HG03066 (cell line): ENCODE data around the gene KRTAP5-1.

Source experiments
- ATAC-seq: cut with Tn5 transposase; IDR thresholded peaks from one replicate; pipeline ENCODE4 v1.9.1; 2021; ENCODE audit warnings: low read depth; ENCODE audit not compliant: unreplicated experiment

The KRTAP5-1 gene

DNA sequence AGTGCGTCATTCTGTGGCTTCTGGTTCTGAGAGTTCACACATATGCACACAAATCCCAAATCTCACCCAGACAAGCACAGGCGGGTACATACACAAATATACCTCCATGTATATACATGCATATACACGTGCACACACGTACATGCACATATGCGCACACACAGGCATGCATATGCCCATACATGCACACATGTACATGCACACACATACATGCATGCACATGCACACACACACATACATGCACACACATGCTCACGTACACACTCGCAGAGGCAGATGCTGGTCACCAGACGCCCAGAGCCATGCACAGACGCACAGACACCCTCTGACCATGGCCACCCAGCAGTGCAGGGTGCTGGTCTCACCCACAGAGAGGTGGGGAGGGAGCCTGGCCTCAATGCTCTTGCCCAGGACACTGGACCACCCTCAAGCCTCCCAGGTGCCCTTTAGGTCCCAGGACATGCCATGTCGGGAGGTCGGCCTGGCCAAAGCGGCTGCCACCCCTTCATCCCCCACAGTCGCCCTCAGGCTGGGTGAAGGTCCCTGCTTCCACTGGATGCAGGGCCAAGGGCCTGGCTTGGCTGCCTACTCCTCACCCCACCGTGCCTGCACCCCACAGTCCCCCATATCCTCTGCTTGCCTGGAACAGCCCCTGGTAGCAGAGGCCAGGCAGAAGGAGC, 22.5 kb downstream of the KRTAP5-1 start:
- no peak for ATAC-seq

DNA sequence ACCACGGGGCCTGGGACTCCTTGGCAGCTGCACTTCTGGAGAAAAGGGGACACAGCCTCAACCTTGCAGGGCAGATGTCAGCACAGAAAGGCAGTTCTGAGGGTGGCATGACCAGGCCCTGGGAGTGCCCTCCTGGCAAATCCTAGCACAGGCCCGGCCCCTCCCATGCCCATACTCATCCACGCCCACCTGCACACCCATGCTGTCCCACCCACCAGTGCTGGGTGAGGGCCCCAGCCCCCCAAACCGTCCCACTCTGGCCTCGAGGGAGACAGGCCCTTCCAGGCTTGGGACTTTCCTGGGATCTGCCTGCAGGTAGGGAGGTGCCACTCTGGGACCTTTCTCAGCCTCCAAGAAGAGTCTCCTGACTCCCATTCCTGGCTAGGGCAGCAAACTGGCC, 23.1 kb downstream of the KRTAP5-1 start:
- ATAC-seq = no peak

DNA sequence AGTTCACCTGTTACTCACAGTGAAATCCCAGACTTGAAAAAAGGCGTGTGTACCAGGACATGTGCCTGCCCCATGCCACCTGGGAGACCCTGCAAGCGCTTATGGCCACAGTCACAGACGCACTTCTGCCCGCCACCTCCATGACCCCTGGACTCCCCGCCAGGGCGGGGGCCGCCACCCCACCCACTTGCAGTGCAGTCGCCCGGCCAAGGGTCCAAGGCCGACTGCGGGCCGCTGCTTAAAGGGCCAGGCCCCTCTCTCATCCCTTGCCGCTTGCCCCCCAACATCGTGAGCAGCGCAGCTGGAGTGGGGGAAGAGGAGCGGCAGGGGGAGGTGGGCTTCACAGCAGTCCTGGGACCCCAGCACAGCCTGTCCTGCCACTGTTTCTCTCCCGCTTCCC, 23.8 kb downstream of the KRTAP5-1 start:
- ATAC-seq = no peak

DNA sequence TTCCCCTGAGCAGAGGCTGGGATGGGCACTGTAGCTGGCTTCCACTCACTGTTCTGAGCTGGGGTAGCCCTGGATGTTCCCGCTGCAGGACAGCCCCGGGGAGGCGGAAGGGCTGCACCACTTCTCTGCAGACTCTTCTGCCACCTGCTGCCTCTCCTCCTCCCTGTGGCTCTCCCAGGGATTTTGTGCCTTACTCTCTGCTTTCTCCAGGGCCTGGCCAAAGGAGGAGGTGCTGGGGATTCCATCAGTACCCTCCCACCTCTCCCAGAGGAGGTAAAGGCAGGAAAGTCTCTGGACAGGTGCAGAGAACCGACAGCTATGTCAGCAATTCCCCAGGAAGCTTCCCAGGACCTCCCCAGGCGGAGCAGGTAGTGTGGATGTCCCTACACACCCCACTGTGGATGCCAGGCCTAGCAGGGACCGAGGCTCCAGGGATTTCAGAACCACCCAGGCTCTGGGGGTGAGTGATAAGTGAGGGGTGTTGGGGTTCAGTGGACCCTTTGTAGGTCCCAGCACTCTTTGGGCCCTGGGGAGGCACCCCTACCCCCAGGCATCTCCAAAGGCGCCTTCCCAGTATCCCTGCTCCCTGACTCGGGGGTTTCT, 24.3 kb downstream of the KRTAP5-1 start:
- ATAC-seq = no peak

GRCh38 chr11:1560002-1560648, 25.0 kb downstream of the KRTAP5-1 start:
- ATAC-seq = no peak

DNA sequence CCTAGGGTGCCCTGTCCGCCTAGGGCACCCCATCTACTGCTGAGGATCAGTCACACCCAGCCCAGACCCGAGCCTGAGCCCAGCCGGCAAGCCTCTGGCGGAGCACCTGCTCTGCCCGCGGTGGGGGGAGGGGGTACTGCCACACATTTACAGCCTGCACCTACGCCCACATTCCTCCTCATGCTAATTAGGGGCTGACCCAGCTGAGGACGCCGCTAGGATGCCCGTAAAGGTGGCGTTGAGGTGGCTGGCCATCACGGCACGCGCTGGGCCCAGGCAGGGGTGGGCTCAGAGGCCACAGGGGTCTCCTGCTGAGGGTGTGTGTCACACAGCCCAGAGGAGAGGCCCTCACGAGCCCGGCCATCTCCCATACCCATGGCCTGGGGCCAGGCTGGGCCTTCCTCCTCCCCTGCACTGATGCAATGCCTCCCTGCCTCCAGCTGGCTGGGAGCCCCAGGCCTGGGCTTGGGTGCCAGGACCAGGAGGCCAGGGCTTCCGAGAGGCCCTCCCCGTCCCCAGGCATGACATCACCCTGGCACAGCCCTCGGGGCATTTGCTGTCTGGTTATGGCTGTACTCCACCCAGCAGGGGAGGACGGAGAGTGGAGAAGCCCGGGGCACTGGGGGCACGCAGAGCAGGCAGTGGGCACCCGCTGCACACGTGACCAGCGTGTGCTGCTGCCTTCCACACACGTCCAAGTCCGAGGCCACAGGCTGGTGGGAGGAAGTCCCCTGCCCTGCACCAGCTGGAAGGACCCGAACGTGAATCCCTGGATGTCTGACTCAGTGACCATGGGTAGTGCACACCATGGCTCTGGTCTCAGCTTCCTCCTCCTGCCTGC, 25.8 kb downstream of the KRTAP5-1 start:
- no peak for ATAC-seq

- no peak for ATAC-seq
Observed at GRCh38 chr11:1558775-1559110, 26.3 kb downstream of the KRTAP5-1 start.

GRCh38 chr11:1557904-1558774, 26.9 kb downstream of the KRTAP5-1 start:
- ATAC-seq = no peak

DNA sequence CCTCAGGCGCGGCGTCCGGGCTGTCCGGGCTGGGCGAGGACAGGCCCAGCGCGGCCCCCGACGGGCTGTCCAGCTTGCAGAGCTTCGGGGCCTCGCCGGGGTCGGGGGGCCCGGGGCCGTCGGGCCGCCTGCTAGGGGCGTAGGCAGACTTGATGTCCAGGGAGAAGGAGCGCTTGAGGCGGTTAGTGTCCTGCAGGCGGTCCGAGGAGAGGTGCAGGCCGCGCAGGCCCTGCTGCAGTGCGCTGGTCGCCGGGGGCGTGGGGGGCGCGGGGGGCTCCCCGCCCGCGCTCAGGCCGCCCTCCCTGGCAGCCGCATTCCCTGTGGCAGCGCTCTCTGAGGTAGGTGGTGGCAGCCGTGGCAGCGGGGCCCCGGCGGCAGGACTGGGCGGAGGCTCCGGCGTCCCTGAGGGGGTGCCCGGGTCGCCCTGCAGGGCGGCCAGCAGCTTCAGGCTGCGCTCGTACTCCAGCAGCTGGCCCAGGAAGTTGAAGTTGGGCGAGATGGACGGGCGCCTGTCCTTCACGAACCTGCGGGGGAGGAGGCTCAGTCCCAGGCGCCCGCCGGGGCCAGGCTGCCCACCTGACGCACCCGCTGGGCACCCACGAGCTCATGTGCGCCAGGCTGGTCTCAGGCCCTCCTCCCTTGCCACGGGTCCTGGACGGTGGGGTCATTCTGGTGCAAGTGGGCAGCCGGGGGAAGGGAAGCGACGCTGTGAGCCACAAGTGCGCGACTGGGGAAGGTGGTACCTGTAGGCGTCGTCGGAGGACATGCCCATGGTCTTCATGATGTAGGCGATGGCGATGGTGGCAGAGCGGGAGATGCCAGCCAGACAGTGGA, 27.8 kb downstream of the KRTAP5-1 start:
- no peak for ATAC-seq

GRCh38 chr11:1556278-1556902, 28.7 kb downstream of the KRTAP5-1 start:
- no peak for ATAC-seq

DNA sequence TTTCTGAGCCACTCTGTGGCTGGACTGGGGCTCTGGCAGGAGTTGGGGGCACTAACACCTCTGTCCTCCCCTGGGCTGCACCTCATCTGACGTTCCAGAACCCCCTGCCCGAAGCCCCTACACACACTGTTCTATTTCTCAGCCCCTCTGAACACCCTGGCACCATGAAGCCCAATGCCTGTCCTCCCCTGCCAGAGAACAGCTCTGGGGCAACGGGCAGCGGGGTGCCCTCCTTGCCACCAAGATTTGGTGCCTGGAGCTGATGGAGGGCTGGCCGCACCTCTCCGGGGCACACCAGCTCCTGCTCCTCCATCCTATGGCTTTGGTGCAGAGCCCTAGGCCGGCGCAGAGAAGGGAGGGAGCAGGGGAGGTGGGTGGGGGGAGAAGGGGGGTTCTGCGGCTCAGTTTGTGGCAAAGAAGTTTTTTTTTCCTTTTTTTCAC, 29.4 kb downstream of the KRTAP5-1 start:
- ATAC-seq = no peak

DNA sequence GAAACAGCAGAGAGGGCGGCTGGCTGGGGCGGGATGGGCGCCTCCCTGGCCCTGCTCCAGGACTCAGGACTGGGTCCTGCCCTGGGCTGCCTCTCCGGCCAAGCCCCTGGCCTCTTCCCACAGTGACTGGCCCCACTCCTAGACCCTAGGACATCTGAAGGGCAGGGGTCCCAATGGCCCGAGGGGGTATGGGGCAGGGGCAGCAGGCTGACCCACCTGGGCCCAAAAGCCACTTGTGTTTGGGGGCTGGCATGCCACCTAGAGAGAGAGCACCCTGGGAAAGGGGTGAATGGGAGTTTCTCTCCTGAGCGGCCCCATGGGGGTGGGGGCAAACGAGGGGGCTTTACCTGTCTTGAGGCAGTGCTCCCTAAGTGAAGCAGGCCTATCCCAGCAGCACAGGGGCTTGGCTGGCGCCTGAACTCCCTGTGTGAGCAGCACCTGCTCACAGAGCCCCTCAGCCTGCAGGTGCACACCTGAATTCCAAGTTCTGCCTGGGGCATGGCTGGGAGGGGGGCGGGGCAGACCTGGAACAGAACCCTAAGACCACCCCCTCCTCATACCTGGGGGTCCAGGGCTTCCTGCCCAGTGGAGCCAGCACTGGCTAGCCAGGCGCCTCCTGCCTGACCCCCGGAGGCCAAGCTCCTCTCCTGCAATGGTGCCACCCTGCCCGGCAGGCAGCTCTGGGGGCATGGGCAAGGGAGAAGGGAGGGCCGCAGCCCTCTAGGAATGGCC, 29.9 kb downstream of the KRTAP5-1 start:
- ATAC-seq = no peak

GRCh38 chr11:1553808-1554594, 31.1 kb downstream of the KRTAP5-1 start:
- ATAC-seq = no peak

GRCh38 chr11:1549338-1550330, 35.4 kb downstream of the KRTAP5-1 start:
- ATAC-seq = no peak

DNA sequence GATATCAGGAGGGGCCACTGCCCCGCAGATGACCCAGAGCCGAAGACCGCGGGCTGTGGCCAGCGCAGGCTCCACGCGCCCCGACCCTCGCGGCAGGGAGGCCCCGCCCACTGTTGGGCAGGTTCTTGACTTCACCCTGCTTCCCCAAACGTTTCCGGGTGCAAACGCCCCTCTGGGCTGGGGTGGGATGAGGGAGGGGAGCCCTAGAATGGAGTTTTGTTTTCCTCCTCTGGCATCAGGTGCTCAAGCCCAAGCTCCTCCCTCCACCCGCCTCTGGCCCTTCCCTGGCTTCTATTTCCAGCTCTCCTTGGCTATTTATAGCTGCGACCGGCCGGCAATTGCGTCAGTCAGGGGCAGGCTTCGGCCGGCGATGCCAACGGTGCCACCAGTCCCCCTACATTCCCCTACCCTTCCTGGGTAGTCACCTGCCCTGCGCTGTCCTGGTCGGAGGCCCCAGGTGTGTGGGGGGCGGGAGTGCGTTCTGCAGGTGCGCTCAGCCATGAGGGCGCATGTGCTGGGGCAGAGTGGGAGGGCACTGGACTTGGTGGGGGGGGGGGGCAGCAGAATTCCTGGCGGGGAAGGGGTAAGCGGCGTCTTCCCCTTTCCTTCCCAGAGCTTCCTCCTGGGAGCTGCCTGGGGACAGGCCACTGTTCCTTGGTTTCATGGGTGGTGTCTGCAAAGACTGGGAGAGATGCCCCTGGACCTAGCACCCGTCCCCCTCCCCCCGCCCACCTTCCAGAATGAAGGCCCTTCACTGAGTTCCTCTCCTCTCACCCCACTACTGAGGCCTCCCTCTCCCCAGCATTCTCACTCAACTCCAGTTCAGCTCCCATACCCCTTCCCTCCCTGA, 36.6 kb downstream of the KRTAP5-1 start:
- ATAC-seq = no peak
